ENCODE results near the gene SLC45A3. TPM values are rescaled to one million over a fixed set of nuclear protein-coding genes. Genes with fewer than 3 reads are reported as not detected.

The SLC45A3 gene
- total and polyA plus RNA-seq, 2 of the 8 experiments (the other 6 are each of a cell fraction or from before 2014, with no cell fraction given), result 13.0 to 14.3 TPM

DNA sequence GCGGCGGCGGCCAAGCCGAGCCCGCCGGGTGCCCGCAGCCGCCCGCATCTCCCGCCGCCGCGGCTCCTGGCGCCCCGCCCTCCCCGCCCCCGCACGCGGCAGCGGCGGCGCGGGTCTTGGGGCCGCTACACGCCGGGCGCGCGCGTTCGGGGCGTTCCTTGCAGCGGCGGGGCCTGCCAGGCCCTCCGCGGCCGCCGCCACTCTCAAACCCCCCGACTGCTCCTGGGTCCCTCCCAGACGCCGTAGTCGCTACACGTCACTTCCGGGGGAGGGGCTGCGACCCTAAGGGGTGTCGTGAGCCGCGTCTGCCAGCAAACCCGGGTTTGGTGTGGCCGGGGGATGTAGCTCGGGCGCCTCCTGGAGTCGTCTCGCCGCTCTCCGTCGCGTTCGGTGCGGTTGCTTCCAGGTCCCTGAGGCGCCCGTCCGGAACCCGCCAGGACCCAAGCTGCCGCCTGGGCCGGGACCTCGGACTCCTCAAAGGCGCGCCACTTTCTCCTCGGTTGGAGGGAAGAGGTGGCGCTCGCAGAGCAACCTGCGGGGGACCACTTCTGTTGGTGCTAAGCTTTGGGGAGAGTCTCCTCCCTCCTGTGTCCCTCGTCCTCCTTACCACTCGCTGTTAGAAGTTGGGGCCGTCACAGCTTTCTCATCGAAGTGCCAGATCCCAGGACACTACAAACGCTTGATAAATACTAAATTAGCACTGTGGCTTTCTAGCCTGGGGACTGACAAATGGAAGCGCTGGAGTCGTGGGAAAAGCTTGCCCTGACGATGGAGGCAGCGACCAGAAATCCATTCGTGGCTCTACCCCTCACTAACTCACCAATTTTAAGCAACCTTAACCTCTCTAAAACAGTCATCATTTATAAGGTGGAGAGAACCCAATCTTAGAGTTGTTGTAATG lies 48.3 kb downstream of the SLC45A3 start, which contains the start of gene ELK4 (continued):
- TF ChIP-seq RAD21 (IDR thresholded peaks at IDR 0.05 in 1 of 2, conservative IDR thresholded peaks at IDR 0.05 in 1 of 2; ENCODE audit: low read depth in 2 of 2, low read length in 2 of 2) (peak; percentile 74 to 75), SP1 (IDR thresholded peaks at IDR 0.05; ENCODE audit: low read depth, low read length) (peak; percentile 66; the same call in 1 of the 2 replicates), NANOG (IDR thresholded peaks at IDR 0.05; ENCODE audit: insufficient read depth, low read depth, low read length, poor library complexity, severe bottlenecking) (no peak), YY1 (IDR thresholded peaks at IDR 0.05; ENCODE audit: low read depth, low read length) (peak; percentile 56; the same call in 1 of the 2 replicates), GABPA (IDR thresholded peaks at IDR 0.05; ENCODE audit: borderline replicate concordance, insufficient read depth, low read length) (peak; percentile 74; the same call in 1 of the 2 replicates), ATF3 (IDR thresholded peaks at IDR 0.05; ENCODE audit: insufficient read depth, low read depth, low read length) (no peak), SIN3A (conservative IDR thresholded peaks at IDR 0.05 in 1 of 2, IDR thresholded peaks at IDR 0.05 in 1 of 2; ENCODE audit: low read depth in 1 of 2, low read length in 2 of 2) (peak; percentile 57 to 62; a peak in 1 of 4 replicates), CTBP2 (IDR thresholded peaks at IDR 0.05; ENCODE audit: borderline replicate concordance, insufficient read depth, insufficient read length, low read length) (no peak), EP300 (IDR thresholded peaks at IDR 0.05; ENCODE audit: borderline replicate concordance in 1 of 2, low read depth in 2 of 2, low read length in 2 of 2) (peak in 1 of 2 experiments; percentile 14; a peak in 1 of 3 replicates), CREB1 (IDR thresholded peaks at IDR 0.05) (peak; percentile 93), TAF7 (optimal IDR thresholded peaks at IDR 0.05; ENCODE audit: borderline replicate concordance, low read depth, low read length) (peak; percentile 93), TBP (IDR thresholded peaks at IDR 0.05; ENCODE audit: low read depth, low read length) (peak; percentile 94), RFX5 (IDR thresholded peaks at IDR 0.05; ENCODE audit: borderline replicate concordance, low read depth, low read length) (no peak), EZH2 (IDR thresholded peaks at IDR 0.05; ENCODE audit: low read depth, low read length, severe bottlenecking) (no peak), RBBP5 (IDR thresholded peaks at IDR 0.05; ENCODE audit: borderline replicate concordance, low read depth, low read length) (0 out of 2 replicates have a peak, but pooled peaks have one; percentile 1), ZNF274 (IDR thresholded peaks at IDR 0.05; ENCODE audit: borderline replicate concordance, extremely low read depth, low read length) (no peak), CHD2 (IDR thresholded peaks at IDR 0.05; ENCODE audit: low read length) (no peak; the same call in 1 of the 2 replicates), BCL11A (IDR thresholded peaks at IDR 0.05; ENCODE audit: low read depth in 2 of 2, low read length in 2 of 2) (no peak)
- TF ChIP-seq, protein P1, sequence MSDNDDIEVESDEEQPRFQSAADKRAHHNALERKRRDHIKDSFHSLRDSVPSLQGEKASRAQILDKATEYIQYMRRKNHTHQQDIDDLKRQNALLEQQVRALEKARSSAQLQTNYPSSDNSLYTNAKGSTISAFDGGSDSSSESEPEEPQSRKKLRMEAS (IDR thresholded peaks at IDR 0.05), result 0 out of 2 replicates have a peak, but pooled peaks have one; percentile 25

All from H1 (cell line).